Measurements from ENCODE around the gene SYCE1.

SYCE1 gene

DNA sequence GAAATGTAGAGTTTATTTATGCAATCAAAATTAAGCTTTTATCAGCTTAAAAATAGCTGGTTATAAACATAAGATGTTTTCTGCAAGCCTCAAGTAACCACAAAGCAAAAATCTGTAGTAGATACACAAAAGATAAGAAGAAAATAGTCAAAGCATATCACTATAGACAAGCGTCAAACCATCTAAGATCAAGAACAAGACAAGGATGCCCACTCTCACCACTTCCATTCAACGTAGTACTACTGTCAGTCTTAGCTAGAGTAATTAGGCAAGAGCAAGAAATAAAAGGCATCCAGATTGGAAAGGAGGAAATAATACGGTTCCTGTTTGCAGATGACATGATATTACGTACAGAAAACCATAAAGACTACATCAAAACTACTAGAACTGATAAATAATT is 55.7 kb downstream of the SYCE1 start:
- no peak for DNase-seq
